HL-60 (cell line): Measurements from ENCODE around the gene NUP62.

Experiments used
- DNase-seq, 2 experiments: peaks; one replicate each; pipeline ENCODE4 v3.0.0-alpha.2; 2010 to 2020; ENCODE audit warnings: low read depth in 1 of 2, low spot score in 1 of 2
- H3K27ac ChIP-seq: fragments of 250-450 bp; sonication (Bioruptor Pico); replicated peaks from 2 replicates; pipeline ENCODE4 v1.5.1; 2020; ENCODE audit warnings: mild to moderate bottlenecking, moderate library complexity
- H3K27me3 ChIP-seq: fragments of 250-450 bp; sonication (Bioruptor Pico); 2 replicates; pipeline ENCODE4 v1.5.1; 2021; ENCODE audit warnings: mild to moderate bottlenecking, moderate library complexity; ENCODE audit not compliant: insufficient read depth, poor library complexity, severe bottlenecking
- H3K4me3 ChIP-seq: replicated peaks from 2 replicates; pipeline ENCODE4 v1.5.1; 2011; ENCODE audit warnings: mild to moderate bottlenecking, control low read depth, low read length; ENCODE audit not compliant: insufficient read depth
- CTCF ChIP-seq: IDR thresholded peaks from one replicate; pipeline ENCODE4 v1.5.1; 2011; ENCODE audit warnings: low read length, control low read depth, inconsistent platforms; ENCODE audit not compliant: insufficient read depth
- GABPA ChIP-seq: IDR thresholded peaks from 2 replicates; pipeline ENCODE4 v1.6.1; 2012; ENCODE audit warnings: low read depth
- POLR2AphosphoS5 ChIP-seq: IDR thresholded peaks from 2 replicates; pipeline ENCODE4 v1.6.1; 2012; ENCODE audit warnings: low read depth
- SPI1 ChIP-seq: IDR thresholded peaks from 2 replicates; pipeline ENCODE4 v1.6.1; 2012; ENCODE audit warnings: low read depth, mild to moderate bottlenecking, borderline replicate concordance
- TF ChIP-seq, protein P1 (sequence below): IDR thresholded peaks from 2 replicates; pipeline ENCODE4 v1.6.1; 2012; ENCODE audit warnings: low read depth; ENCODE audit not compliant: insufficient replicate concordance

NUP62 gene

DNA sequence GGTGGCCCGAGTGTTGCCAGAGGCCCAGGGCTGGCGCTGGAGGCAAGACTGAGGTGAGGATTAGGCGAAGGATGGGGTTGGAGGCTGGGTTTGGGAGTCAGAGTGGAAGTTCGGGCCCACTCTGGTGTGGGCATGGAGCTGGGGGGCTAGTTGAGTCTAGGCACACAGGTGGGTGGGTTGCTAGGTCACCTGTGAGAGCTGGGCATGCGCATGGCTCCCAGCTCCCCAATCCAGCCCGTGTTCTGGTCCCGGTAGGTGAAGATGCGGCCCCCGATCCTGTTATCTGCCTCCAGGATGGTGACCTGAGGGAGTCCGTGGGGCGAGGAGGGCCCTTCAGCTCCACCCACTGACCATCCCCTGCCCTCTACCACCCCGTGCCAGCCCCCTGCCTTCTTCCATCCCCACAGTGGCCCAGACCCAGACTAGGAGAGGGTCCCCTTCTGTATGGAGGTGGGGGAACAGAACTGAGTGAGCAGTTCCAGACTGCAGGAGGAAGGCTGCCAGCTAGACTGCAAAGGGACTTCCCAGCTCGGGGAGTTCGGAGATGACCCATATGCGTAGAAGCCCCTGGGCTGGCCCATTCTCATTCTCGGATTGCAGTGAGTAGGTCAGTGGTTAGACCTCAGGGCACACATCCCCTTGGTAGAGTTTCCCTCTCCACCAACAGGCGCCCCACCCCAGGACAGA lies 34.3 kb downstream of the NUP62 start:
- DNase-seq = no peak
- Histone ChIP-seq H3K27me3 (no peaks in the 10 kb centered on the region), H3K27ac (no peak overlapping the region), H3K4me3 (no peak overlapping the region)
- TF ChIP-seq CTCF (no peak), POLR2AphosphoS5 (no peak), SPI1 (no peak), GABPA (no peak)
- TF ChIP-seq, protein P1, sequence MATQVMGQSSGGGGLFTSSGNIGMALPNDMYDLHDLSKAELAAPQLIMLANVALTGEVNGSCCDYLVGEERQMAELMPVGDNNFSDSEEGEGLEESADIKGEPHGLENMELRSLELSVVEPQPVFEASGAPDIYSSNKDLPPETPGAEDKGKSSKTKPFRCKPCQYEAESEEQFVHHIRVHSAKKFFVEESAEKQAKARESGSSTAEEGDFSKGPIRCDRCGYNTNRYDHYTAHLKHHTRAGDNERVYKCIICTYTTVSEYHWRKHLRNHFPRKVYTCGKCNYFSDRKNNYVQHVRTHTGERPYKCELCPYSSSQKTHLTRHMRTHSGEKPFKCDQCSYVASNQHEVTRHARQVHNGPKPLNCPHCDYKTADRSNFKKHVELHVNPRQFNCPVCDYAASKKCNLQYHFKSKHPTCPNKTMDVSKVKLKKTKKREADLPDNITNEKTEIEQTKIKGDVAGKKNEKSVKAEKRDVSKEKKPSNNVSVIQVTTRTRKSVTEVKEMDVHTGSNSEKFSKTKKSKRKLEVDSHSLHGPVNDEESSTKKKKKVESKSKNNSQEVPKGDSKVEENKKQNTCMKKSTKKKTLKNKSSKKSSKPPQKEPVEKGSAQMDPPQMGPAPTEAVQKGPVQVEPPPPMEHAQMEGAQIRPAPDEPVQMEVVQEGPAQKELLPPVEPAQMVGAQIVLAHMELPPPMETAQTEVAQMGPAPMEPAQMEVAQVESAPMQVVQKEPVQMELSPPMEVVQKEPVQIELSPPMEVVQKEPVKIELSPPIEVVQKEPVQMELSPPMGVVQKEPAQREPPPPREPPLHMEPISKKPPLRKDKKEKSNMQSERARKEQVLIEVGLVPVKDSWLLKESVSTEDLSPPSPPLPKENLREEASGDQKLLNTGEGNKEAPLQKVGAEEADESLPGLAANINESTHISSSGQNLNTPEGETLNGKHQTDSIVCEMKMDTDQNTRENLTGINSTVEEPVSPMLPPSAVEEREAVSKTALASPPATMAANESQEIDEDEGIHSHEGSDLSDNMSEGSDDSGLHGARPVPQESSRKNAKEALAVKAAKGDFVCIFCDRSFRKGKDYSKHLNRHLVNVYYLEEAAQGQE = no peak

- no peak for DNase-seq
- TF ChIP-seq SPI1 (no peak), GABPA (no peak), CTCF (no peak), POLR2AphosphoS5 (no peak)
- TF ChIP-seq, protein P1 = no peak
- no peak overlapping the region for H3K4me3 ChIP-seq
Measured at GRCh38 chr19:49894011-49894664, 35.2 kb downstream of the NUP62 start.

DNA sequence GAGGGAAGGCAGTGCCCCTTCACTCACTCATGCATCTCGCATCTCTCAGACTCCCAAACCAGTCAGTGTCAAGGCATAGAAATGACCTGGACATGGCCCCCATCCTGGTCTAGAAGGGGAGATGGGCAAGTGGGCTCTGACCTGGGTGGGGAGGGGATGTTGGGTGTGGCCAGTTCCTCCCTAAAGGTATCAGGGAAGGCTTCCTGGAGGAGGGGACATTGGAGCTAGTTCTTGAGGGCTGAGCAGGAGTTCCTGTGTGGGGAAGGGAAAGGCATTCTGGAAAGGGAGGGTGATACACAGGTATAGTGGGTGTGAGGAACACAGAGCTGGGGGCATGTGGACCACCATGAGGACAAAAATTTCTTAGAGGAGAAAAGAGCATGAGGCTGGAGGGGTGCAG lies 36.6 kb downstream of the NUP62 start:
- TF ChIP-seq SPI1 (no peak), CTCF (no peak)
- H3K27ac ChIP-seq = no peak overlapping the region
- no peak for DNase-seq
- H3K4me3 ChIP-seq = no peak overlapping the region
- no peaks in the 10 kb centered on the region for H3K27me3 ChIP-seq

More at GRCh38 chr19:49894011-49894664, 35.2 kb downstream of the NUP62 start:
- no peaks in the 10 kb centered on the region for H3K27me3 ChIP-seq
- H3K27ac ChIP-seq = no peak overlapping the region
